GM12801 (cell line): Measurements from ENCODE around the gene CEL.

Experiments used
- TF ChIP-seq, protein P1 (sequence below): IDR thresholded peaks from one replicate; pipeline ENCODE4 v1.5.1; 2011; ENCODE audit warnings: control low read depth; ENCODE audit not compliant: insufficient read length; ENCODE audit errors: extremely low read depth

Gene CEL

GRCh38 chr9:133054966-133055365 is 6.8 kb upstream of the CEL start:
- TF ChIP-seq, protein P1, sequence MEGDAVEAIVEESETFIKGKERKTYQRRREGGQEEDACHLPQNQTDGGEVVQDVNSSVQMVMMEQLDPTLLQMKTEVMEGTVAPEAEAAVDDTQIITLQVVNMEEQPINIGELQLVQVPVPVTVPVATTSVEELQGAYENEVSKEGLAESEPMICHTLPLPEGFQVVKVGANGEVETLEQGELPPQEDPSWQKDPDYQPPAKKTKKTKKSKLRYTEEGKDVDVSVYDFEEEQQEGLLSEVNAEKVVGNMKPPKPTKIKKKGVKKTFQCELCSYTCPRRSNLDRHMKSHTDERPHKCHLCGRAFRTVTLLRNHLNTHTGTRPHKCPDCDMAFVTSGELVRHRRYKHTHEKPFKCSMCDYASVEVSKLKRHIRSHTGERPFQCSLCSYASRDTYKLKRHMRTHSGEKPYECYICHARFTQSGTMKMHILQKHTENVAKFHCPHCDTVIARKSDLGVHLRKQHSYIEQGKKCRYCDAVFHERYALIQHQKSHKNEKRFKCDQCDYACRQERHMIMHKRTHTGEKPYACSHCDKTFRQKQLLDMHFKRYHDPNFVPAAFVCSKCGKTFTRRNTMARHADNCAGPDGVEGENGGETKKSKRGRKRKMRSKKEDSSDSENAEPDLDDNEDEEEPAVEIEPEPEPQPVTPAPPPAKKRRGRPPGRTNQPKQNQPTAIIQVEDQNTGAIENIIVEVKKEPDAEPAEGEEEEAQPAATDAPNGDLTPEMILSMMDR: no peak

GRCh38 chr9:133055788-133056420 is 5.9 kb upstream of the CEL start:
- TF ChIP-seq, protein P1: no peak

DNA sequence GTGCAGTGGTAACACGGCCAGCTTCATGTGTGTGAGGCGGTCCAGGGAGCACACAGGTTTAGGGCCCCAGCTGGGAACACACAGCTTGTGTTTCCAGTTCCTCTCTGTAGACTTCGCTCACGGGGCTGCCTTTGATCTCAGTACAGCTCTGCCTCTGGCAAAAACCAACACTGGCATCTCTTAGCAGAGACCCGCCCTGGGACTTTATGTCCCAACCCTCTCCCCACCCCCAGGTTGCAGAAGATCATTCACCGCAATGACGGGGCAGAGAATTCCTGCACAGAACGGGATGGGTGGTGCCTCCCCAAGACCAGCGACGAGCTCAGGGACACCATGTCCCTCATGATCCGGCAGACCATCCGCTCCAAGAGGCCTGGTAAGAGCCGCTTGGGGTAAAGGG is 5.2 kb upstream of the CEL start:
- TF ChIP-seq, protein P1: no peak

DNA sequence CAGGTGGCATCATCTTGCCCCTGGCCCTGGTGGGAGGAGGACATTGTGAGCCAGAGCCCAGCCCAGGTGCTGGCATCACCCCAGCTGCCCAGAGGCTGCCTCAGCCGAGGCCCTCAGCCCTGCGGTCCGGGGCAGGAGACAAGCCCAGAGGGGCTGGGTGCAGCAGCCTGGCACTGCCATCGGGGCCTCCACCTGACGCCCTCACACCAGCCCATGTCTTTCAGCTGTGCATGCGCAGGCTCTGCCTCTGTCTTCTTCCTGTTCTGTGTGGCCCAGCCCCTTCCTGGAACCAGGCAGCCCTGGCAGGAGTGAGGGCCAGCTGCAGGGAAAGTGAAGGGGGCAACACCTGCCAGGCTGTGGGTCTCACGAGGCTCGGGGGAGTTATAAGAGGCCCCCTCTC is 4.8 kb upstream of the CEL start:
- TF ChIP-seq, protein P1: no peak

DNA sequence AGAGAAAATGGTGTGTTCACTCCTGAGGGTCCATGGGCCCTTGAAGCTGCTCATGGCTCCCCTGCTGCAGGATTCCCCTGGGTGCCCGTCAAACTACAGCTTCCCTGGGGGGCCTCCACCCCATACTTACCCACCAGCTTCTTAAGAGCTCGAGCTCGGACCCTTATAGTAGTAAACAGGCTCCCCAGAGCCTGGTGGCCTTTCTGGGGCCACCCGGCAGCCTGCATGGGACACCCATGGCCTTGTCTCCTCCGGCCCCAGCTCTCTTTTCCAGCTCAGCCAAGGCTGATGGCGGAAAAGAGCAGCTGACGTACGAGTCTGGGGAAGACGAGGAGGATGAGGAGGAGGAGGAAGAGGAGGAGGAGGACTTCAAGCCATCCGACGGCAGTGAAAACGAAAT is 4.2 kb upstream of the CEL start:
- TF ChIP-seq, protein P1: no peak

GRCh38 chr9:133058071-133058470 is 3.7 kb upstream of the CEL start:
- TF ChIP-seq, protein P1: no peak

- TF ChIP-seq, protein P1: no peak
These were observed 3.0 kb upstream of the CEL start for GRCh38 chr9:133058550-133059320.
